ENCODE data around the gene EIF6.

DNA sequence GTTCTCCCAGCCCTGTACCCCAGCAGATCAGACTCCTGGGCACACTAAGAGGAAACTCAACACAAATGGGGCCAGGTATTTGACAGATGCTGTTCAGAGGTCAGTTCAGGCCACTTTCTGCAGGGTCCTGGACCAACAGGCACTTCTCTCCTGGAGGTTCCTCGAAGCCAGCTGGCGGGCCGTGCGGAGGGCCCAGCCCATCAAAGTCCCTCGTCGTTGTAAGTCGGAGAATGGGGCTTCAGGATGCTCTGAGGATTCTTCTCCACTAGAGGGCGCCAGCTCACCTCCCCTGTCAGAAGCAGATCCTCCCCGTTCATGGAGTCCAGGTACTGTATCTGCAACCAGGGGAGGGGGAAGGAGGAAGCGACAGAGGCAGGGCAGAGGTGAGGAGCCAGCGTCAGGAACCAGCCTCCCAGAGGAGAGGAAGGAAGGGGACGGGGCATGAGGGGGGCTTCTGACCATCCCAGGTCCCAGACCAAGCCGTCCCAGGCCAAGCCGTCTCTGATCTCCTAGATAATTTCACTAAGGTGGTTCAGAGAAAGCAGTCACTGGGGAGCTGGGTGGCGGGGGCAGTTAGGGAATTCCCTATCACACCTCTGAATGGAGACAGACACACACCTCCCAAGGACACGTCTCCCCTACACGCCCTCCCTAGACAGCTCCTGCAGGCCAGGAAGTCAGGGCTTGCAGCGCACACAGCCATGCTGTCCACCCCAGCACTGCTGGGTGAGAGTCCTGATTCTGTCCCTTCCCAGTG is 19.3 kb upstream of the EIF6 start:
- TF ChIP-seq POLR2A (IDR thresholded peaks at IDR 0.05) (no peak), CTCF (IDR thresholded peaks at IDR 0.05) (peak; percentile 83 to 92 (median 90)), POLR2AphosphoS5 (IDR thresholded peaks at IDR 0.05) (no peak), EP300 (IDR thresholded peaks at IDR 0.05) (no peak)

Data from sigmoid colon (tissue), 4 donors.